Mesodermal cell (in vitro differentiated cells): ENCODE results near the gene DNAJC15.
A peak's percentile ranks its signal among the peaks of the same experiment; 100 is the strongest.

Source experiments
- H3K27ac ChIP-seq: 2 replicates; pipeline ENCODE4 v1.7.0; 2013; ENCODE audit warnings: mild to moderate bottlenecking, low read depth, low read length, moderate library complexity; ENCODE audit not compliant: severe bottlenecking
- H3K36me3 ChIP-seq: 2 replicates; pipeline ENCODE4 v1.7.1; 2013; ENCODE audit warnings: mild to moderate bottlenecking, low read length, moderate library complexity; ENCODE audit not compliant: control insufficient read depth, insufficient read depth
- H3K4me1 ChIP-seq: one replicate; pipeline ENCODE4 v1.7.1; 2013; ENCODE audit warnings: mild to moderate bottlenecking, low read length; ENCODE audit not compliant: insufficient read depth, control insufficient read depth, poor library complexity, severe bottlenecking
- H3K4me3 ChIP-seq: 2 replicates; pipeline ENCODE4 v1.7.0; 2013; ENCODE audit warnings: low read length, control low read depth, mild to moderate bottlenecking; ENCODE audit not compliant: insufficient read depth, poor library complexity, severe bottlenecking; ENCODE audit errors: extremely low read depth
- H3K9me3 ChIP-seq: 2 replicates; pipeline ENCODE4 v1.7.1; 2013; ENCODE audit warnings: mild to moderate bottlenecking, low read length, moderate library complexity; ENCODE audit not compliant: control insufficient read depth
- WGBS, 2 experiments: methylation state at CpG; one replicate each; pipeline ENCODE4 v1.1.5; 2013; ENCODE audit warnings: missing lambda C conversion rate in 2 of 2; ENCODE audit not compliant: insufficient coverage in 2 of 2; 5-methylcytosine and 5-hydroxymethylcytosine counted together

Gene DNAJC15

DNA sequence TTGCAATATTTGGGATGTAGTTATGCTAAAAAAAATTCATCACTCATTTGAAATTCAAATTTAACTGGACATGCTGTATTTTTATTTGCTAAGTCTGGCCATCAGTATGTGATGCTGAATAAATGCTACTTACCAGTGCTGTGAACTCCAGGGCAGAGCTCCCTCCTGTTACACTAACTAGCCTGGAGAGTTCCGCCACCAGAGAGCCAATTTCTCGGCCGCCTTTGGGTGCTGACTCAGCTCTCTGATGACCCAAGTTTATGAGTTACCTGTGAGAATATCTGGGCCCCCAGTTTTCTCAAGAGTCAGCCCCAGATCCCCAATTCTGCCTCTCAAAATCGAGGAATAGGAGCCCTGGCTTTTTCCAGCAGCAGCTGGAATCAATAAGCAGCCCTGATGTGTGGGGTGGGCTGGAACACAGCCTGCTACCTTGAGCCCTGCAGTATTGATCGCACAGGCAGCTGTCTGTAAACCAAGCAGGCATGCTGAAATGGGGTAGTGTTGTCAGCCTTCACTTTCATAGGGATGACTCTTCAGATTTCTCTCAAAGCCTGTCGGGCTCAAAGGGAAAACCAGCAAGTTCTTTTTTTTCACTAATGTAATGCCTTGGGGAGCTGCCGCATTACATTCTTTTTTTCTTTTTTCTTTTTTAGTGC, 113.7 kb downstream of the DNAJC15 start:
- no peaks in the 10 kb centered on the region for H3K9me3 ChIP-seq
- WGBS, 2 experiments: 69 to 81% methylated on average over 4 to 5 of the region's 7 CpGs
- no peak overlapping the region for H3K27ac ChIP-seq
- H3K4me3 ChIP-seq: no peak overlapping the region
- no peaks in the 10 kb centered on the region for H3K36me3 ChIP-seq
- H3K4me1 ChIP-seq: peaks cover 4% of the 10 kb centered on the region

DNA sequence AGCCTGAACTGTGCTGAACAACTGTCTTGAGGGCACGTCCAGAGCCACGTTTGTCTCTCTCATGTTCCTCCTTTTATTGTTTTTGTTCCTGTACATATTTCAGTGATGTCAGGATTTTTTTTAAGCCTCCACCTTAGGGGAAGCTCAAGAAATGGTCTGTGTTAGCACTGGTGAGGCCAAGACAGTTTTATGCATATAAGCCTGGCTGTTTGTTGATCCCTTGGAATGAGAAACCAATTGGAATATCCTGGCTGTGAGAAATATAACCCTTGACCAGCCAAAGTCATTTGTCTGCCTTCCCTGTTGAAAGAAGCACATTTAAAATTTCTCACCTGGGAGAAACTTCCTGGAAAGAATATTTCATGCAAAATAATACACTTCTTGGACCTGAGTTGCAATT, 115.8 kb downstream of the DNAJC15 start:
- Histone ChIP-seq H3K36me3 (no peaks in the 10 kb centered on the region), H3K4me3 (no peak overlapping the region), H3K27ac (no peak overlapping the region), H3K9me3 (no peaks in the 10 kb centered on the region), H3K4me1 (peaks cover 4% of the 10 kb centered on the region)
- WGBS, 2 experiments: no CpG with 5 or more reads among the region's 2 CpGs

DNA sequence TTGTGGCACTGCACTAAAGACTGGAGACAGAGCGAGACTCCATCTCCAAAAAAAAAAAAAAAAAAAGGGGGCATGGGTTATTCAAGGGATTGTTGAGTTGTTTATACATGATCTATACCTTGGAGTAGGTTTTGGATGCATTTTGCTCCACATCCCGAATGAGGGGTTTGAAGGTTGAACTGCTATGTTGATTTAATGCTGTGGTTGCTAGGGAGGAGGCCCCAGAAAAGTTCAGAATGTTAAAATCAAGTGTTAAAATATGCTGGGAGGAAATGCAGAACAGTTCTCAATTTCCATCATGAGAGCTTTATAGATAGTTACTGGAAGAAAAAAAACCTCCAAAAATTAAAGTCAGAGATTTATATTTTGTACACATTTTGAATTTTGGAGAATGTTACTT, 116.5 kb downstream of the DNAJC15 start:
- H3K4me1 ChIP-seq: peaks cover 4% of the 10 kb centered on the region
- no peaks in the 10 kb centered on the region for H3K9me3 ChIP-seq
- no peak overlapping the region for H3K27ac ChIP-seq
- no peak overlapping the region for H3K4me3 ChIP-seq
- WGBS, 2 experiments: 73% methylated on average over 1 of the region's 2 CpGs; no CpG with 5 or more reads in 1 of the 2 experiments
- H3K36me3 ChIP-seq: no peaks in the 10 kb centered on the region

DNA sequence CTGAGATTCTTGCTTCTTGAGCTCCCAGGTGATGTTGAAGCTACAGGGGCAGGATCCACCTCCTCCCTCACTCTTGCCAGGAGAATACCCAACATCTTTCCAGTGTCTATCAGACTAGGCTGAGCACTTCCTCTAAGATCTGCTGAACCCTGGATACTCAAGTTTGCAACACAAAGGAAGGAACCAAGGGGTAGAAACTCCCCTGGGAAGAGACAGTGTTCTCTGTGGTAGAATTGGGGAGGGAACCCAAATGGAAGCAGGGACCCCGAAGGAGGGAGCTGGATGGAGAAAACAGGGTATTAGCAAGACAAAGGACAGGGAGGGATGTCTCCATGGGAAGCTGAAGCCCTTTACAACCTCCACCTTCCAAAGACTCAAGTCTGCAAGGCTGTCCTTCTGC, 117.6 kb downstream of the DNAJC15 start:
- H3K9me3 ChIP-seq: no peaks in the 10 kb centered on the region
- WGBS, 2 experiments: 13% methylated on average over 1 of the region's 1 CpG; no CpG with 5 or more reads in 1 of the 2 experiments
- no peak overlapping the region for H3K4me3 ChIP-seq
- H3K36me3 ChIP-seq: no peaks in the 10 kb centered on the region
- peaks cover 4% of the 10 kb centered on the region for H3K4me1 ChIP-seq
- no peak overlapping the region for H3K27ac ChIP-seq

DNA sequence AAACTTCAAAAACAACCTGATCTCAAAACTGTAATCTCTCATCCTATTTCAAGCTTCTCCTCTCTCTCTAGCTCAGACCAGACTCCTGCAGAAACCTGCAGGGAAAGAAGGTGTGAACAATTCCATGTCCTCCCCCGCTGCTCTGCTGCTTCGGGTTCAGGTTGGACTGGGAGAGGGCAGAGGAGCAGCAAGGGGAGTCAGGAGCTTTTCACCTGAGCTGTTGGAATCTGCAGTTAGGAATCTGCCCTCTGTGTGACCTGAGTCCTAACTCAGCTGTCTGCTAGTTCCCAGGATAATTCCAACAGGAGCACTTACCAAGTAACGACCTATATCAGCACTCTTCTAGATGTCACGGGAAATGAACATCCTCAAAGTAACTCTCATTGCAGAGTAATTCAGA, 118.3 kb downstream of the DNAJC15 start:
- H3K36me3 ChIP-seq: no peaks in the 10 kb centered on the region
- H3K4me1 ChIP-seq: peaks cover 4% of the 10 kb centered on the region
- H3K27ac ChIP-seq: no peak overlapping the region
- 76 to 78% methylated on average over 3 of the region's 4 CpGs for WGBS, 2 experiments
- no peak overlapping the region for H3K4me3 ChIP-seq
- no peaks in the 10 kb centered on the region for H3K9me3 ChIP-seq

DNA sequence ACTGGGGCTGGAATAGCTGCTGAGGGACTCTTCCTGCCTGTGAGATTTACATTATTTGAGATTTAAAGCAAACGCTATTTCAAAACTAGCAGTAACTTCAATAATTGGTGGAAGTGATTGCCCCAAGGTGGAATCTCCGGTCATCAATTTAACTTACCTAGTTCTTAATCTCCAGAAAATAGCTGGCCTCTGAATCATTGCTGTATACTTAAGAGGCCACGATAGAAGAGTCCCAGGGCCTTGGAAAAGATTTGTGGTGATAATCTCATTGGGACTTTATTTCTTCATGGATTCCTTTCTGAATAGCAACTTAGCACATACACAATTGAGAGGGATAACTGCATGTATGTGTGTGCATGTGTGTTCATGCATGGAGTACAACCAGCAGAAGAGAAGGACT, 120.2 kb downstream of the DNAJC15 start:
- H3K9me3 ChIP-seq: no peaks in the 10 kb centered on the region
- 100% methylated on average over 1 of the region's 3 CpGs; no CpG with 5 or more reads in 1 of the 2 experiments for WGBS, 2 experiments
- H3K4me1 ChIP-seq: no peaks in the 10 kb centered on the region
- H3K27ac ChIP-seq: no peak overlapping the region
- no peaks in the 10 kb centered on the region for H3K36me3 ChIP-seq
- H3K4me3 ChIP-seq: no peak overlapping the region

DNA sequence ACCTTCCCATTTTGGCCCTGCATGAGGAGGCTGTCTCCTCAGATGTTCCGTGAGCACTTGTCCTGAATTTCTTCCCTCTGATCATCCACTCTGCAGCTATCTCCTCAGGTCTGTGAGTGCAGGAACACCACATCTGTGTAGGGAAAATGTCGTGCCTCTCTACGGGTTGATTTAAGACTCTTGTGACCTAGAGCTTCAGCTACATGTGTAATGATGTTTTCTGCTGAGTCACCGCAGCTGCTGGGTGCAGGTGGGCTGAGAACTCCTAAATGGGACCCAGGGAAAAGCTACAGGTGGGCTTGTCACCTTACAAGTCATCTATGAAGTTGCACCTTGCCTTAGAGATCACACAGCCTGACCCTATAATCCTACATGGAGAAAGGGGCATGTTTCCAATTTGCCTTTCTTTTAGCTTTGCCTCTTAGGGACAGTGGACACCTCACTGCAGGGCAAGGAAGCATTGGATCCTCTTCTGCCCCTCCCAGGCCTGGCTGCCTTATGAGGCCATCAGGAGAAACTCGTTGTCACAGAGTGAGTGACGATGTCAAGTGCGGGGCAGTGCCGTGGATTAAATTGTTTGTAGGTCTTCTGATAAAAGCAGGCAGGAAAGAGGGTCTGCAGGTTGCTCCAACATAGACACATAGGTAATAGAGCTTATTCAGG, 122.3 kb downstream of the DNAJC15 start:
- Histone ChIP-seq H3K4me3 (no peak overlapping the region), H3K27ac (no peak overlapping the region), H3K9me3 (no peaks in the 10 kb centered on the region), H3K4me1 (no peaks in the 10 kb centered on the region), H3K36me3 (no peaks in the 10 kb centered on the region)
- 79 to 93% methylated on average over 5 to 6 of the region's 8 CpGs for WGBS, 2 experiments

DNA sequence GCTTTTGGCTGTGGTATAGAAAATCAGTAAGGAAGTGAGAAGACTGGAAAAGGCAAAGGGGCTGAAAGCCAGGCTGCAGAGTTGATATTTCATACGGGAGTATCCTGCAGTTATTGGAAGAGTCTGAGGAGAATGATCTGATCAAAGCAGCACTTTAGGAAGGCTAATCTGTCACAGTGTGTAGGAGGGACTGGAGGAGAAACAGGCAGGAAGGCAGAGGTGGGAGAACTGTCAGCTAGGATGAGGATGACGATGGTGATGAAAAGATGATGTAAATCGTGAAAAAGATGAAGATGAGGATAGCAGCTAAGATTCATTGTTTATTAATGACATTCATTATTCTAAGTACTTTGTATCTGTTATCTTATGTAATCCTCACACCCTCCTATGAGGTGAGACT, 123.0 kb downstream of the DNAJC15 start:
- Histone ChIP-seq H3K4me3 (no peak overlapping the region), H3K27ac (no peak overlapping the region), H3K36me3 (no peaks in the 10 kb centered on the region), H3K4me1 (no peaks in the 10 kb centered on the region), H3K9me3 (no peaks in the 10 kb centered on the region)
- WGBS, 2 experiments: 92 to 100% methylated on average over 1 of the region's 3 CpGs

DNA sequence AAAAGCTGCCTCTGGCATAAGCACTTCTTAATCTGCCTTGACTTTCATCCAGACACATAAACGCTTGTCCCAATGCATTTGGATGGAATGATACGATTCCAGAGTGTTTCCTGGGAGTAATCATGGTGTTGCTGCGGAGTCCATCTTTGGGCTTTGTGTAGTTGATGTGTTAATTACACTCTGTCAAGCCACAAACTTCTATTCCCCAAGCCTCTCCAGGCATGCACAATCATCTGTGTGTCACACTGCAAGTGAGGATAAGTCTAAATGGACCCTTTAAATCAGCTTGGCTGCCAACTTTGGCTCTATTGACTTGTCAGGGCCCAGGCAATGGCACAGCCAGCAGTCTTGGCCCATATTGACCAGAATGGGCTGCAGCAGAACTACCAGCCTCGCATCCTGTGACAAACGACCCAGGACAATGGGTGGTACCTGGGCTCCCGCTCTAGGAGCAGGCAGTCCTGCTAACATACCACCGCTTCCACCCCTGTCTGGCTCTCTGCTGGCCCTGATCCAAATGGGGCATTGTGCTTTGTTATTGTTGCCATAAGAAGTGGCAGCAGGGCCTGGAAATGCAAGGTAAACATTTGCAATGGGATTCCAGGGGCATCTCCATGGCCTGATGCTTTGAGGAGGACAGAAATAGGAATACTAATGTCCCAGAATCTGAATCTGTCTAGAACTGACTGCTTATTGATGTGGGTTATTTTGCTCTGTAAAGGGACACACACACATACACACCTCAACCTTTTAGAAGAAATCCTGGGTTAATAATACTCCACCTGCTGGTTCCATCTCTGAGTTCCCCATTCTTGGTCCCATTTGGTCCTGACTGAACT, 127.2 kb downstream of the DNAJC15 start:
- no peaks in the 10 kb centered on the region for H3K36me3 ChIP-seq
- WGBS, 2 experiments: 93 to 100% methylated on average over 3 of the region's 7 CpGs
- H3K9me3 ChIP-seq: no peaks in the 10 kb centered on the region
- no peak overlapping the region for H3K4me3 ChIP-seq
- peaks cover 20% of the 10 kb centered on the region for H3K4me1 ChIP-seq
- no peak overlapping the region for H3K27ac ChIP-seq

DNA sequence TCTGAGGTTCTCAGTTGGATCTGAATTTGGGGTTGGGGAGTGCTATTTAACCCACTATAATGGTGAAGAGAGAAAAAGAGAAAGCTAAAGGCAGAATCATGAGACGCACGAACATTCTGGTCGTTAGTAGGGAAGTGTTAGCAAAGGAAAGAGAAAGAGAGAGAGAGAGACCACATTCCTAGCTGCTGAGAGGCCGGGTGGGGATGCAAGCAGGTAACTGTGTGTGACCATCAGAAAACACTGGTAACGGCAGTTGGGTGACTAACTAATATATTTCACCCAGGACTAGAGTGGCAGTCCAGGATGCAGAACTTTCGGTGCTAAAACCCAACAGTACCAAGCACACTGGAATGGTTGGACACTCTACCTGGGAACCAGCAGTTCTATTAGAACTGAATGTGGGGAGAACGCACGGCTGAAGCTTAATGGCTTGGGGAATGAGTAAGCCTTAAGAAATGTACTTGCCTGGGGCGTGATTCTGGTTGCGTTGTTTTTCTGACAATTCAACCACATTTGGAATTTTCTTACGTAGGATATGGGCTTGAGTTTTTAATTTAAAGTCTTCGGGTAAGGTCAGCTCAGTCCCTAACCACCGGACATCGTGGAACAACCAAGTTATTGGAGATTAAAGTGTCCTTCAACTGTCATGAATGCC, 130.2 kb downstream of the DNAJC15 start:
- H3K9me3 ChIP-seq: peaks cover 1% of the 10 kb centered on the region
- no peaks in the 10 kb centered on the region for H3K36me3 ChIP-seq
- no peak overlapping the region for H3K4me3 ChIP-seq
- WGBS, 2 experiments: 80 to 94% methylated on average over 10 to 11 of the region's 14 CpGs
- H3K27ac ChIP-seq: peak overlapping the region; percentile 88
- H3K4me1 ChIP-seq: peaks cover 20% of the 10 kb centered on the region
